SK-N-SH treated with all-trans-retinoic acid at 6 μM for 48 hours (cell line): Measurements from ENCODE around the gene RBM19.
"Not testable (repeated sequence)": the region's sequence is repeated elsewhere in the genome, so short reads cannot be mapped to it uniquely, and the experiment has no call there.

Source experiments
- ATAC-seq: fragments of 200-7000 bp; cut with Tn5 transposase; 3 replicates; pipeline ENCODE4 v1.9.1; 2020; ENCODE audit warnings: mild to moderate bottlenecking, moderate library complexity
- ARNTL ChIP-seq: fragments of 450-650 bp; formaldehyde crosslinking; IDR thresholded peaks from 2 replicates; pipeline ENCODE4 v1.5.0; 2020; ENCODE audit warnings: low read depth, mild to moderate bottlenecking, moderate library complexity, borderline replicate concordance
- CSDC2 ChIP-seq: fragments of 250-450 bp; sonication (Bioruptor Pico); IDR thresholded peaks from 2 replicates; pipeline ENCODE4 v1.5.0; 2020; ENCODE audit warnings: mild to moderate bottlenecking, moderate library complexity
- ESRRG ChIP-seq: fragments of 250-450 bp; sonication (Bioruptor Pico); IDR thresholded peaks from 2 replicates; pipeline ENCODE4 v1.6.1; 2021; ENCODE audit warnings: mild to moderate bottlenecking
- GLIS3 ChIP-seq: fragments of 250-450 bp; sonication (Bioruptor Pico); IDR thresholded peaks from 2 replicates; pipeline ENCODE4 v1.5.0; 2020; ENCODE audit warnings: mild to moderate bottlenecking, moderate library complexity
- ISL1 ChIP-seq: fragments of 250-450 bp; sonication (Bioruptor Pico); IDR thresholded peaks from 2 replicates; pipeline ENCODE4 v2.1.2; 2022; ENCODE audit warnings: mild to moderate bottlenecking, moderate library complexity
- OSR1 ChIP-seq: fragments of 250-450 bp; sonication (Bioruptor Pico); IDR thresholded peaks from 2 replicates; pipeline ENCODE4 v1.8.0; 2022; ENCODE audit warnings: moderate library complexity, mild to moderate bottlenecking, inconsistent platforms
- PATZ1 ChIP-seq: fragments of 250-450 bp; sonication (Bioruptor Pico); IDR thresholded peaks from 2 replicates; pipeline ENCODE4 v1.8.0; 2020; ENCODE audit warnings: mild to moderate bottlenecking, moderate library complexity, borderline replicate concordance
- POU6F1 ChIP-seq: fragments of 250-450 bp; sonication (Bioruptor Pico); IDR thresholded peaks from 2 replicates; pipeline ENCODE4 v1.8.0; 2021; ENCODE audit warnings: low read depth, mild to moderate bottlenecking, moderate library complexity, borderline replicate concordance
- PPARA ChIP-seq: fragments of 250-450 bp; sonication (Bioruptor Pico); IDR thresholded peaks from 2 replicates; pipeline ENCODE4 v1.5.0; 2020; ENCODE audit warnings: mild to moderate bottlenecking, borderline replicate concordance
- RARB ChIP-seq: fragments of 250-450 bp; sonication (Bioruptor Pico); IDR thresholded peaks from 2 replicates; pipeline ENCODE4 v1.8.0; 2021; ENCODE audit warnings: mild to moderate bottlenecking, moderate library complexity
- SNAI2 ChIP-seq: fragments of 250-450 bp; sonication (Bioruptor Pico); IDR thresholded peaks from 2 replicates; pipeline ENCODE4 v1.5.0; 2020; ENCODE audit warnings: mild to moderate bottlenecking, moderate library complexity
- TCF4 ChIP-seq: fragments of 250-450 bp; sonication (Bioruptor Pico); IDR thresholded peaks from 2 replicates; pipeline ENCODE4 v1.8.0; 2021; ENCODE audit warnings: mild to moderate bottlenecking, moderate library complexity, borderline replicate concordance
- ZC3H10 ChIP-seq: fragments of 250-450 bp; sonication (Bioruptor Pico); IDR thresholded peaks from 2 replicates; pipeline ENCODE4 v1.5.1; 2021; ENCODE audit warnings: mild to moderate bottlenecking, moderate library complexity
- ZFP3 ChIP-seq: fragments of 250-450 bp; sonication (Bioruptor Pico); IDR thresholded peaks from 2 replicates; pipeline ENCODE4 v1.5.0; 2020; ENCODE audit warnings: mild to moderate bottlenecking, moderate library complexity
- ZNF565 ChIP-seq: fragments of 450-650 bp; formaldehyde crosslinking; conservative IDR thresholded peaks from 2 replicates; pipeline ENCODE4 v1.5.0; 2020; ENCODE audit warnings: low read depth, mild to moderate bottlenecking, moderate library complexity
- ZNF70 ChIP-seq: fragments of 450-650 bp; formaldehyde crosslinking; IDR thresholded peaks from 2 replicates; pipeline ENCODE4 v1.5.0; 2020; ENCODE audit warnings: mild to moderate bottlenecking, moderate library complexity

RBM19 gene

GRCh38 chr12:114006482-114007425, 40.6 kb upstream of the RBM19 start:
- no peak for ATAC-seq
- TF ChIP-seq SNAI2 (CRISPR knock-in tag), result no peak

GRCh38 chr12:114004402-114004801, 38.3 kb upstream of the RBM19 start:
- no peak for ATAC-seq

GRCh38 chr12:114003286-114003685, 37.2 kb upstream of the RBM19 start:
- ATAC-seq, result no peak
- TF ChIP-seq ARNTL (CRISPR knock-in tag), result no peak
- TF ChIP-seq, all 23 proteins: peak for 0

More at GRCh38 chr12:114004402-114004801, 38.3 kb upstream of the RBM19 start:
- TF ChIP-seq ZNF565 (CRISPR knock-in tag), result no peak
- TF ChIP-seq PPARA, result no peak
- TF ChIP-seq ZNF70 (CRISPR knock-in tag), result no peak
- TF ChIP-seq RARB (CRISPR knock-in tag), result no peak

GRCh38 chr12:114001511-114002340, 35.6 kb upstream of the RBM19 start:
- no peak for ATAC-seq
- TF ChIP-seq ESRRG (CRISPR knock-in tag) (no peak), ZFP3 (no peak), ARNTL (CRISPR knock-in tag) (no peak), GLIS3 (CRISPR knock-in tag) (no peak), SNAI2 (CRISPR knock-in tag) (no peak), RARB (CRISPR knock-in tag) (no peak), ZNF70 (CRISPR knock-in tag) (no peak), POU6F1 (no peak), TCF4 (CRISPR knock-in tag) (no peak), ZNF565 (CRISPR knock-in tag) (no peak), CSDC2 (CRISPR knock-in tag) (no peak), PPARA (no peak), ZC3H10 (CRISPR knock-in tag) (no peak)

- TF ChIP-seq ESRRG (CRISPR knock-in tag) (no peak), ZNF70 (CRISPR knock-in tag) (no peak), POU6F1 (no peak), OSR1 (no peak), ISL1 (no peak), RARB (CRISPR knock-in tag) (no peak), PATZ1 (CRISPR knock-in tag) (no peak), GLIS3 (CRISPR knock-in tag) (no peak), ZNF565 (CRISPR knock-in tag) (no peak), ZC3H10 (CRISPR knock-in tag) (no peak)
- no peak for ATAC-seq
Measured at GRCh38 chr12:114000861-114001260, 34.7 kb upstream of the RBM19 start.

GRCh38 chr12:114000261-114000660, 34.1 kb upstream of the RBM19 start:
- not testable (repeated sequence) for ATAC-seq
